Occipital lobe (tissue), 2 donors: Measurements from ENCODE around the gene PRCC. TPM values are rescaled to one million over a fixed set of nuclear protein-coding genes. Genes with fewer than 3 reads are reported as not detected.

ENCODE experiments used
- DNase-seq: peaks from one replicate; lab custom pipeline; 2025; lab: John Stamatoyannopoulos, UW
- total RNA-seq: library from RNA; depleted of rRNA; stranded (reverse); fragments of >200 nt; gene quantifications from one replicate; pipeline ENCODE4 v1.2.3, GENCODE V29; 2014

The PRCC gene
- total RNA-seq, 1 donor from 2014 or later, result 16.2 TPM

GRCh38 chr1:156795374-156795733 lies 28.0 kb downstream of the PRCC start:
- no peak for DNase-seq

- DNase-seq, result peak; percentile 55
Measured at GRCh38 chr1:156795787-156796186, 28.5 kb downstream of the PRCC start.

- DNase-seq, result no peak
Measured at GRCh38 chr1:156796340-156797097, 29.2 kb downstream of the PRCC start.

- DNase-seq, result no peak
Measured at GRCh38 chr1:156797212-156797871, 30.0 kb downstream of the PRCC start.

- DNase-seq, result no peak
Measured at GRCh38 chr1:156801409-156802121, 34.2 kb downstream of the PRCC start.

GRCh38 chr1:156802421-156802935 lies 35.1 kb downstream of the PRCC start:
- DNase-seq, result no peak

GRCh38 chr1:156803086-156803851 lies 35.9 kb downstream of the PRCC start:
- DNase-seq, result no peak

- DNase-seq, result no peak
Measured at GRCh38 chr1:156804026-156804425, 36.7 kb downstream of the PRCC start.

- no peak for DNase-seq
Measured at GRCh38 chr1:156804572-156805243, 37.4 kb downstream of the PRCC start.

- no peak for DNase-seq
Measured at GRCh38 chr1:156805766-156806511, 38.6 kb downstream of the PRCC start.

GRCh38 chr1:156806512-156807440 lies 39.4 kb downstream of the PRCC start:
- DNase-seq, result no peak

GRCh38 chr1:156807627-156808026 lies 40.3 kb downstream of the PRCC start:
- no peak for DNase-seq

GRCh38 chr1:156808186-156809030 lies 41.1 kb downstream of the PRCC start:
- DNase-seq, result no peak

GRCh38 chr1:156809281-156809680 lies 41.9 kb downstream of the PRCC start:
- DNase-seq, result no peak

GRCh38 chr1:156809711-156810366 lies 42.5 kb downstream of the PRCC start:
- DNase-seq, result no peak

- DNase-seq, result no peak
Measured at GRCh38 chr1:156811168-156811567, 43.8 kb downstream of the PRCC start.

GRCh38 chr1:156812293-156812990 lies 45.1 kb downstream of the PRCC start:
- no peak for DNase-seq
